ENCODE results near the gene TSPAN18. TPM values are rescaled to one million over a fixed set of nuclear protein-coding genes. Genes with fewer than 3 reads are reported as not detected.

The TSPAN18 gene
- total RNA-seq, 1 donor from 2014 or later = 99.7 TPM

GRCh38 chr11:44731685-44732430 lies 5.1 kb downstream of the TSPAN18 start:
- ATAC-seq (ENCODE audit: poor library complexity) (no peak), DNase-seq (no peak)

GRCh38 chr11:44732564-44732963 lies 5.8 kb downstream of the TSPAN18 start:
- ATAC-seq (ENCODE audit: poor library complexity) (no peak), DNase-seq (no peak)
- intact Hi-C loops (cut with DNase I) = no loop called here

More at GRCh38 chr11:44731685-44732430, 5.1 kb downstream of the TSPAN18 start:
- intact Hi-C loops (cut with DNase I) = no loop called here

- intact Hi-C loops (cut with DNase I) = no loop called here
- ATAC-seq (ENCODE audit: poor library complexity) = peak; percentile 58
- DNase-seq = no peak
Measured at GRCh38 chr11:44733877-44734276, 7.1 kb downstream of the TSPAN18 start.

- intact Hi-C loops (cut with DNase I) = no loop called here
- DNase-seq (no peak), ATAC-seq (ENCODE audit: poor library complexity) (peak; percentile 19)
Measured at GRCh38 chr11:44734843-44735381, 8.2 kb downstream of the TSPAN18 start.

- ATAC-seq (ENCODE audit: poor library complexity) (no peak), DNase-seq (no peak)
- intact Hi-C loops (cut with DNase I) = no loop called here
Measured at GRCh38 chr11:44736791-44737190, 10.0 kb downstream of the TSPAN18 start.

GRCh38 chr11:44737245-44738085 lies 10.7 kb downstream of the TSPAN18 start:
- DNase-seq = no peak
- no peak for ATAC-seq (ENCODE audit: poor library complexity)
- intact Hi-C loops (cut with DNase I) = no loop called here

- DNase-seq = no peak
- intact Hi-C loops (cut with DNase I) = no loop called here
- no peak for ATAC-seq (ENCODE audit: poor library complexity)
Measured at GRCh38 chr11:44738791-44739190, 12.0 kb downstream of the TSPAN18 start.

- peak; percentile 34 for ATAC-seq (ENCODE audit: poor library complexity)
- intact Hi-C loops (cut with DNase I) = no loop called here
Measured at GRCh38 chr11:44740967-44741366, 14.2 kb downstream of the TSPAN18 start.

GRCh38 chr11:44741976-44742375 lies 15.2 kb downstream of the TSPAN18 start:
- ATAC-seq (ENCODE audit: poor library complexity) = no peak
- intact Hi-C loops (cut with DNase I) = no loop called here
- no peak for DNase-seq

More at GRCh38 chr11:44740967-44741366, 14.2 kb downstream of the TSPAN18 start:
- no peak for DNase-seq

- intact Hi-C loops (cut with DNase I) = no loop called here
- no peak for DNase-seq
- no peak for ATAC-seq (ENCODE audit: poor library complexity)
Measured at GRCh38 chr11:44742508-44743246, 15.9 kb downstream of the TSPAN18 start.

- ATAC-seq (ENCODE audit: poor library complexity) (no peak), DNase-seq (no peak)
- intact Hi-C loops (cut with DNase I) = no loop called here
Measured at GRCh38 chr11:44743326-44743725, 16.6 kb downstream of the TSPAN18 start.

GRCh38 chr11:44743959-44744557 lies 17.3 kb downstream of the TSPAN18 start:
- ATAC-seq (ENCODE audit: poor library complexity) (no peak), DNase-seq (no peak)
- intact Hi-C loops (cut with DNase I) = no loop called here

GRCh38 chr11:44746894-44747293 lies 20.1 kb downstream of the TSPAN18 start:
- intact Hi-C loops (cut with DNase I) = no loop called here
- DNase-seq (peak; percentile 81), ATAC-seq (ENCODE audit: poor library complexity) (peak; percentile 93)

GRCh38 chr11:44747316-44747715 lies 20.6 kb downstream of the TSPAN18 start:
- ATAC-seq (ENCODE audit: poor library complexity) (peak; percentile 19), DNase-seq (no peak)
- intact Hi-C loops (cut with DNase I) = no loop called here

GRCh38 chr11:44747836-44748235 lies 21.1 kb downstream of the TSPAN18 start:
- no peak for DNase-seq
- no peak for ATAC-seq (ENCODE audit: poor library complexity)
- intact Hi-C loops (cut with DNase I) = no loop called here

- intact Hi-C loops (cut with DNase I) = no loop called here
- ATAC-seq (ENCODE audit: poor library complexity) (no peak), DNase-seq (no peak)
Measured at GRCh38 chr11:44748606-44749005, 21.8 kb downstream of the TSPAN18 start.

- no peak for DNase-seq
- intact Hi-C loops (cut with DNase I) = no loop called here
- ATAC-seq (ENCODE audit: poor library complexity) = no peak
Measured at GRCh38 chr11:44749189-44749588, 22.4 kb downstream of the TSPAN18 start.

GRCh38 chr11:44750551-44751465 lies 24.0 kb downstream of the TSPAN18 start:
- intact Hi-C loops (cut with DNase I) = no loop called here
- no peak for DNase-seq
- ATAC-seq (ENCODE audit: poor library complexity) = no peak
